MM.1S (cell line): ENCODE data around the gene IL17RE.

Experiments used
- DNase-seq: peaks from one replicate; pipeline ENCODE4 v3.0.0-alpha.2; 2015
- H2AFZ ChIP-seq: fragments of 300-600 bp; sonication (generic); 2 replicates; pipeline ENCODE4 v1.6.0; 2016; ENCODE audit warnings: antibody characterized with exemption, low read length
- H3F3A ChIP-seq: fragments of 300-600 bp; sonication (generic); 2 replicates; pipeline ENCODE4 v1.6.1; 2016; ENCODE audit warnings: mild to moderate bottlenecking, antibody characterized with exemption, low read length, moderate library complexity, mixed read lengths; ENCODE audit not compliant: insufficient read depth
- H3K27ac ChIP-seq: fragments of 300-600 bp; sonication (generic); 2 replicates; pipeline ENCODE4 v1.5.1; 2016; ENCODE audit warnings: mild to moderate bottlenecking, low read length
- H3K27me3 ChIP-seq: fragments of 300-600 bp; sonication (generic); replicated peaks from 2 replicates; pipeline ENCODE4 v1.6.0; 2016; ENCODE audit warnings: low read length; ENCODE audit not compliant: insufficient read depth
- H3K36me3 ChIP-seq: fragments of 300-600 bp; sonication (generic); replicated peaks from 2 replicates; pipeline ENCODE4 v1.6.1; 2016; ENCODE audit warnings: mild to moderate bottlenecking, low read length, mixed read lengths; ENCODE audit not compliant: insufficient read depth
- H3K4me1 ChIP-seq: fragments of 300-600 bp; sonication (generic); 2 replicates; pipeline ENCODE4 v1.6.1; 2016; ENCODE audit warnings: low read length, mixed read lengths
- H3K4me2 ChIP-seq: fragments of 300-600 bp; sonication (generic); 2 replicates; pipeline ENCODE4 v1.6.0; 2016; ENCODE audit warnings: low read depth, low read length
- H3K4me3 ChIP-seq: fragments of 300-600 bp; sonication (generic); 2 replicates; pipeline ENCODE4 v1.5.1; 2016; ENCODE audit warnings: low read length, mixed read lengths
- H3K79me2 ChIP-seq: fragments of 300-600 bp; sonication (generic); 2 replicates; pipeline ENCODE4 v1.6.1; 2016; ENCODE audit warnings: mixed run types, low read length, mixed read lengths
- H3K9ac ChIP-seq: fragments of 300-600 bp; sonication (generic); 2 replicates; pipeline ENCODE4 v1.6.1; 2016; ENCODE audit warnings: low read length, mixed read lengths
- H3K9me2 ChIP-seq: fragments of 300-600 bp; sonication (generic); replicated peaks from 2 replicates; pipeline ENCODE4 v1.6.1; 2016; ENCODE audit warnings: mild to moderate bottlenecking, low read length, mixed read lengths; ENCODE audit not compliant: insufficient read depth
- H3K9me3 ChIP-seq: fragments of 300-600 bp; sonication (generic); replicated peaks from 2 replicates; pipeline ENCODE4 v1.6.1; 2016; ENCODE audit warnings: mild to moderate bottlenecking, low read length, mixed read lengths; ENCODE audit not compliant: insufficient read depth
- H4K20me1 ChIP-seq: fragments of 300-600 bp; sonication (generic); 2 replicates; pipeline ENCODE4 v1.6.1; 2016; ENCODE audit warnings: mild to moderate bottlenecking, low read length, moderate library complexity, mixed read lengths; ENCODE audit not compliant: insufficient read depth
- CTCF ChIP-seq: fragments of 300-600 bp; sonication (generic); IDR thresholded peaks from 2 replicates; pipeline ENCODE4 v1.5.1; 2016; ENCODE audit warnings: antibody characterized with exemption, low read length, mixed read lengths
- EZH2 ChIP-seq: fragments of 300-600 bp; sonication (generic); optimal IDR thresholded peaks from 2 replicates; pipeline ENCODE3; 2017; ENCODE audit warnings: low read depth, mild to moderate bottlenecking, antibody characterized with exemption, low read length, mixed read lengths
- EZH2phosphoT487 ChIP-seq: fragments of 300-600 bp; sonication (generic); IDR thresholded peaks from 2 replicates; pipeline ENCODE4 v1.6.1; 2018; ENCODE audit warnings: antibody characterized with exemption, low read length

IL17RE gene

GRCh38 chr3:9942934-9943690 is 40.5 kb downstream of the IL17RE start:
- H3K4me2 ChIP-seq, result no peak overlapping the region
- no peaks in the 10 kb centered on the region for H3F3A ChIP-seq
- DNase-seq, result no peak
- no peaks in the 10 kb centered on the region for H3K9me2 ChIP-seq
- H3K4me1 ChIP-seq, result no peaks in the 10 kb centered on the region
- H3K4me3 ChIP-seq, result no peak overlapping the region
- no peaks in the 10 kb centered on the region for H3K9me3 ChIP-seq
- no peak for TF ChIP-seq CTCF
- TF ChIP-seq EZH2, result no peak
- TF ChIP-seq EZH2phosphoT487, result no peak
- no peaks in the 10 kb centered on the region for H3K27me3 ChIP-seq
- no peaks in the 10 kb centered on the region for H3K36me3 ChIP-seq
- no peaks in the 10 kb centered on the region for H3K79me2 ChIP-seq
- H3K27ac ChIP-seq, result no peak overlapping the region
- H2AFZ ChIP-seq, result no peak overlapping the region
- H4K20me1 ChIP-seq, result no peaks in the 10 kb centered on the region
- H3K9ac ChIP-seq, result no peak overlapping the region

GRCh38 chr3:9944271-9944670 is 41.6 kb downstream of the IL17RE start:
- Histone ChIP-seq H3K36me3 (no peaks in the 10 kb centered on the region), H3K9me2 (no peaks in the 10 kb centered on the region), H4K20me1 (no peaks in the 10 kb centered on the region), H3K27me3 (no peaks in the 10 kb centered on the region), H3K79me2 (no peaks in the 10 kb centered on the region), H3K27ac (no peak overlapping the region), H3F3A (no peaks in the 10 kb centered on the region), H2AFZ (no peak overlapping the region), H3K4me3 (no peak overlapping the region), H3K9me3 (no peaks in the 10 kb centered on the region), H3K4me1 (no peaks in the 10 kb centered on the region), H3K9ac (no peak overlapping the region), H3K4me2 (no peak overlapping the region)
- TF ChIP-seq EZH2 (no peak), EZH2phosphoT487 (no peak), CTCF (no peak)
- DNase-seq, result no peak

- Histone ChIP-seq H3F3A (no peaks in the 10 kb centered on the region), H3K27me3 (no peaks in the 10 kb centered on the region), H4K20me1 (no peaks in the 10 kb centered on the region), H3K9me2 (no peaks in the 10 kb centered on the region), H3K4me3 (no peak overlapping the region), H3K4me1 (no peaks in the 10 kb centered on the region), H3K36me3 (no peaks in the 10 kb centered on the region), H2AFZ (no peak overlapping the region), H3K27ac (no peak overlapping the region), H3K79me2 (no peaks in the 10 kb centered on the region), H3K9ac (no peak overlapping the region), H3K9me3 (no peaks in the 10 kb centered on the region), H3K4me2 (no peak overlapping the region)
- DNase-seq, result no peak
- TF ChIP-seq EZH2phosphoT487, result no peak
- TF ChIP-seq CTCF, result no peak
- TF ChIP-seq EZH2, result no peak
Observed at GRCh38 chr3:9945358-9945757, 42.7 kb downstream of the IL17RE start.
